OCI-LY1 (cell line): ENCODE data around the gene CTIF.

ENCODE experiments used
- H2AFZ ChIP-seq: fragments of 200-600 bp; sonication (generic), shearing (Covaris generic); 2 replicates; pipeline ENCODE4 v1.6.0; 2014; ENCODE audit warnings: antibody characterized with exemption, mild to moderate bottlenecking, low read length
- H3F3A ChIP-seq: fragments of 200-600 bp; sonication (generic), shearing (Covaris generic); 2 replicates; pipeline ENCODE4 v1.6.0; 2014; ENCODE audit warnings: mild to moderate bottlenecking, antibody characterized with exemption, low read length, moderate library complexity; ENCODE audit not compliant: insufficient read depth
- H3K27ac ChIP-seq: fragments of 200-600 bp; sonication (generic); 2 replicates; pipeline ENCODE4 v1.5.1; 2014; ENCODE audit warnings: low read length, mixed run types, mild to moderate bottlenecking, low read depth; ENCODE audit not compliant: poor library complexity, severe bottlenecking
- H3K27me3 ChIP-seq: fragments of 200-600 bp; sonication (generic); 2 replicates; pipeline ENCODE4 v1.6.0; 2014; ENCODE audit warnings: antibody characterized with exemption, mild to moderate bottlenecking, low read length, moderate library complexity; ENCODE audit not compliant: insufficient read depth
- H3K36me3 ChIP-seq: fragments of 200-600 bp; sonication (generic); 2 replicates; pipeline ENCODE4 v1.6.1; 2014; ENCODE audit warnings: mild to moderate bottlenecking, antibody characterized with exemption, low read length, moderate library complexity, mixed read lengths; ENCODE audit not compliant: insufficient read depth
- H3K4me1 ChIP-seq: fragments of 200-600 bp; sonication (generic); 2 replicates; pipeline ENCODE4 v1.5.1; 2014; ENCODE audit warnings: mild to moderate bottlenecking, low read length, moderate library complexity; ENCODE audit not compliant: insufficient read depth, severe bottlenecking
- H3K4me2 ChIP-seq: fragments of 200-600 bp; sonication (generic), shearing (Covaris generic); 2 replicates; pipeline ENCODE4 v1.6.1; 2014; ENCODE audit warnings: low read length
- H3K4me3 ChIP-seq: fragments of 200-600 bp; sonication (generic); 2 replicates; pipeline ENCODE4 v1.5.1; 2014; ENCODE audit warnings: low read length, low read depth, mild to moderate bottlenecking, mixed read lengths; ENCODE audit not compliant: poor library complexity, severe bottlenecking
- H3K79me2 ChIP-seq: fragments of 200-600 bp; shearing (Covaris generic); 2 replicates; pipeline ENCODE4 v1.6.1; 2016; ENCODE audit warnings: mixed run types, low read length, mixed read lengths; ENCODE audit not compliant: insufficient read depth
- H3K9ac ChIP-seq: fragments of 200-600 bp; sonication (generic), shearing (Covaris generic); 2 replicates; pipeline ENCODE4 v1.6.1; 2014; ENCODE audit warnings: mild to moderate bottlenecking, low read length, mixed read lengths
- H3K9me2 ChIP-seq: fragments of 200-600 bp; sonication (generic), shearing (Covaris generic); 2 replicates; pipeline ENCODE4 v1.6.1; 2014; ENCODE audit warnings: low read depth, mild to moderate bottlenecking, low read length, mixed read lengths
- H3K9me3 ChIP-seq: fragments of 200-600 bp; shearing (Covaris generic); 2 replicates; pipeline ENCODE4 v1.6.1; 2014; ENCODE audit warnings: low read length, mixed read lengths
- H4K20me1 ChIP-seq: fragments of 200-600 bp; sonication (generic), shearing (Covaris generic); 2 replicates; pipeline ENCODE4 v1.6.0; 2016; ENCODE audit warnings: mild to moderate bottlenecking, low read length; ENCODE audit not compliant: insufficient read depth
- EZH2 ChIP-seq: fragments of 200-600 bp; sonication (generic), shearing (Covaris generic); IDR thresholded peaks from 2 replicates; pipeline ENCODE4 v1.8.0; 2017; ENCODE audit warnings: borderline replicate concordance, mixed run types, mild to moderate bottlenecking, antibody characterized with exemption, low read length, moderate library complexity, mixed read lengths
- TF ChIP-seq, protein P1 (sequence below): fragments of 200-600 bp; sonication (generic), shearing (Covaris generic); IDR thresholded peaks from 2 replicates; pipeline ENCODE4 v1.5.1; 2017; ENCODE audit warnings: mild to moderate bottlenecking, antibody characterized with exemption, low read length, moderate library complexity, mixed read lengths

Gene CTIF

DNA sequence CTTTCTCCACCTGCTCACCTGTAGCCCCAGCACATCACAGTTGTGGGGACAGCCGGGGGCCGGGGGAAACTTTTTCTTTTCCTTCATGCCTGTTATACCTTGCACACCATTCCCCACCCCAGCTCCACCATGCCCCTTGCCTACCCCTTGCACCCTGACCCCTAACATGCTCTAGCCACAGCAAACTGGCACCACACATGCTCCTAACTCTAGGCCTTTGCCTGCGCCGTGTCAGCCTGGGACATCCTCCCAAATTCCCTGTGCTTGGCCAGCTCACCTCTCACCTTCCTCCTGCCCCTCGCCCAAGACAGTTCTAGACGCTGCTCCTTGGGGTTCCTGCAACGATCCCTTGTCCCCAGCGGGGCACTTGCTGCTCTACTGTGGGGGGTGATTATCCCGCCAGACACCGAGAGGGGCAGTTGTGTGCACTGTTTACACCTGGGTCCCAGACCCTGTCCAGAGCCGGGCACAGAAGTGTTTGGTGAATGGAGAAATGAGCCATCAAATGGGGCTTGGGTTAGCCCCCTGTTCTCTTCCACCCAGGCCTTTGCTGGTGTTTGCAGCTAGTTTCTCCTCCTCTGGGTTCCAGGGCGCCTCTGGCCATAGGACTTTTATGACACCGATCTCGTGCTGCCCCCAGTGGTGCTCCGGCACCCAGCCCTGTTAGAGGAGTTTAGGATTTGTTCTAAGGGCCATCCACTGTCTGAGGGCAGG is 129.8 kb downstream of the CTIF start:
- Histone ChIP-seq H3K4me1 (no peaks in the 10 kb centered on the region), H3K4me2 (no peak overlapping the region), H3K27me3 (peaks cover 6% of the 10 kb centered on the region; the same call in 1 of the 2 replicates), H3K9me3 (no peaks in the 10 kb centered on the region), H3K79me2 (no peaks in the 10 kb centered on the region), H3K36me3 (no peaks in the 10 kb centered on the region), H2AFZ (no peak overlapping the region), H3K27ac (no peak overlapping the region), H3K9me2 (no peaks in the 10 kb centered on the region), H3K9ac (no peak overlapping the region), H4K20me1 (no peaks in the 10 kb centered on the region), H3F3A (no peaks in the 10 kb centered on the region), H3K4me3 (no peak overlapping the region)
- TF ChIP-seq EZH2 = no peak
- TF ChIP-seq, protein P1, sequence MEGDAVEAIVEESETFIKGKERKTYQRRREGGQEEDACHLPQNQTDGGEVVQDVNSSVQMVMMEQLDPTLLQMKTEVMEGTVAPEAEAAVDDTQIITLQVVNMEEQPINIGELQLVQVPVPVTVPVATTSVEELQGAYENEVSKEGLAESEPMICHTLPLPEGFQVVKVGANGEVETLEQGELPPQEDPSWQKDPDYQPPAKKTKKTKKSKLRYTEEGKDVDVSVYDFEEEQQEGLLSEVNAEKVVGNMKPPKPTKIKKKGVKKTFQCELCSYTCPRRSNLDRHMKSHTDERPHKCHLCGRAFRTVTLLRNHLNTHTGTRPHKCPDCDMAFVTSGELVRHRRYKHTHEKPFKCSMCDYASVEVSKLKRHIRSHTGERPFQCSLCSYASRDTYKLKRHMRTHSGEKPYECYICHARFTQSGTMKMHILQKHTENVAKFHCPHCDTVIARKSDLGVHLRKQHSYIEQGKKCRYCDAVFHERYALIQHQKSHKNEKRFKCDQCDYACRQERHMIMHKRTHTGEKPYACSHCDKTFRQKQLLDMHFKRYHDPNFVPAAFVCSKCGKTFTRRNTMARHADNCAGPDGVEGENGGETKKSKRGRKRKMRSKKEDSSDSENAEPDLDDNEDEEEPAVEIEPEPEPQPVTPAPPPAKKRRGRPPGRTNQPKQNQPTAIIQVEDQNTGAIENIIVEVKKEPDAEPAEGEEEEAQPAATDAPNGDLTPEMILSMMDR = peak; percentile 20; the same call in 1 of the 2 replicates

DNA sequence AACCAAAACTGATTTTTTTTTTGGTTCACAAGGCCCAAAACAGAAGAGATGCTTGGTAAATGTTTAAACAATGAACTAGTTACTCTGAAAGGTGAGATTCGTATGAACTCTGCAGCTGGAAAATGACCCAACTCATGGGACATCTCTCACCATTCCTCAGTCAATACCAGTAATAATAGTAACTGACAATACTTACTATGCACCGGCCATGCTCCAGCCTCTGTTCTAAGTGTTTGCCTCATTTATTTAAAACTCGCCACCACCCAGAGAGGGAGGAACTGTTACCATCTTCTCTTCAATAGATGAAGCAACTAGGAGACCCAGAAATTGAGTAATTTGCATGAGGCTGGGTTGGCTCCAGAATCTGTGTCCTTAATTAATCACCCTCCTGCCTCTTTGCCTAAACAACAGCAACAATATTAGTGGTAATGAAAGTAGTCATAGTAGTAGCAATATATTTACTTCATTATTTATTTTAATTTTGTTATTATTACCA is 130.4 kb downstream of the CTIF start:
- no peaks in the 10 kb centered on the region for H4K20me1 ChIP-seq
- H3K79me2 ChIP-seq = no peaks in the 10 kb centered on the region
- no peak overlapping the region for H3K27ac ChIP-seq
- H3K9me3 ChIP-seq = no peaks in the 10 kb centered on the region
- H3F3A ChIP-seq = no peaks in the 10 kb centered on the region
- H3K9me2 ChIP-seq = no peaks in the 10 kb centered on the region
- H3K36me3 ChIP-seq = no peaks in the 10 kb centered on the region
- H3K4me1 ChIP-seq = no peaks in the 10 kb centered on the region
- TF ChIP-seq EZH2 = no peak
- TF ChIP-seq, protein P1 = 0 out of 2 replicates have a peak, but pooled peaks have one; percentile 3
- H2AFZ ChIP-seq = no peak overlapping the region
- H3K9ac ChIP-seq = no peak overlapping the region
- H3K4me2 ChIP-seq = no peak overlapping the region
- no peak overlapping the region for H3K4me3 ChIP-seq
- peaks cover 6% of the 10 kb centered on the region; the same call in 1 of the 2 replicates for H3K27me3 ChIP-seq

DNA sequence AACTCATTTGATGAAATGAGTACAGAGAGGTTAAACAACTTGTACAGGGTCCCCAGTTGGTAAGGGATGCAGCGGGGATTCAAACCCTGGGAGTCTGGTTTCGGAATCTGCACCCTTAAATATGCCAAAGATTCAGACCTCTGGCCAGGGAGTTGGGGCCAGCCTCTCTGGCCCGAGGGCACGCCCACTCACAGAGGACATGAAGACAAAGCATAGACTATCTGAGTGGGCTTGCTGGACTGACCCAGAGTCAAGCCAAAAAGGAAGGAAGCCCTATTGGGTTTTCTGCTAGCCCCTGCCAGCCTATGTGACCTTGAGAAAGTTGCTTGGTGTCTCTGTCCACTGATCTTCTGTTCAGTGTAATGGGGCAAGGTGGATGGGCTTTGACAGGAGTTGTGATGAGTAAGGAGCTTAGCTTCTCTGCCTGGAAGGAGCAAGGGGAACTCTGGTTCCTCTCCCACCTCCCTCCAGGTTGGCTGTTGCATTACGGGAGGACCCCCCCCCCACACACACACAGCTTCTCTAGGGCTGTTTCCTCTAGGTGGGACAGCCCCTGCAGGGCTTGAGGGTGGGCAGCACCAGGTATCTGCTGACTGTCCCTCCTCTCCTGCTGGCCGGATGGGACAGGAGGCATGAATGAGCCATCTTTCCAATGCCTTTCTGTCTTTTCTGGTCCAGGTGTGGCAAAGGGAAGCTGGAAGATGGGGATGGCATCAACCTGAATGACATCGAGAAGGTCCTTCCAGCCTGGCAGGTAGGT is 131.3 kb downstream of the CTIF start:
- H3K9me3 ChIP-seq = no peaks in the 10 kb centered on the region
- H3K36me3 ChIP-seq = no peaks in the 10 kb centered on the region
- no peak overlapping the region for H3K4me2 ChIP-seq
- no peak overlapping the region for H3K4me3 ChIP-seq
- no peak overlapping the region for H3K27ac ChIP-seq
- H3K9me2 ChIP-seq = no peaks in the 10 kb centered on the region
- H2AFZ ChIP-seq = no peak overlapping the region
- TF ChIP-seq, protein P1 = no peak
- TF ChIP-seq EZH2 = no peak
- H3K9ac ChIP-seq = no peak overlapping the region
- no peaks in the 10 kb centered on the region for H4K20me1 ChIP-seq
- H3K4me1 ChIP-seq = no peaks in the 10 kb centered on the region
- H3K27me3 ChIP-seq = peaks cover 5% of the 10 kb centered on the region; the same call in 1 of the 2 replicates
- no peaks in the 10 kb centered on the region for H3K79me2 ChIP-seq
- no peaks in the 10 kb centered on the region for H3F3A ChIP-seq
